Hepatocyte (in vitro differentiated cells): ENCODE measurements around the gene PI4KA. TPM values are rescaled to one million over a fixed set of nuclear protein-coding genes. Genes with fewer than 3 reads are reported as not detected.

ENCODE experiments used
- DNase-seq: peaks from one replicate; pipeline ENCODE4 v3.0.0-alpha.2; 2016; ENCODE audit warnings: low spot score
- H2AFZ ChIP-seq: fragments of 200-600 bp; sonication (generic); 2 replicates; pipeline ENCODE4 v1.6.0; 2016; ENCODE audit warnings: antibody characterized with exemption, mild to moderate bottlenecking
- H3K27ac ChIP-seq: fragments of 200-600 bp; sonication (generic); 2 replicates; pipeline ENCODE4 v1.5.1; 2016; ENCODE audit warnings: mild to moderate bottlenecking
- H3K27me3 ChIP-seq: fragments of 200-600 bp; sonication (generic); 2 replicates; pipeline ENCODE4 v1.6.1; 2016
- H3K36me3 ChIP-seq: fragments of 200-600 bp; sonication (generic); replicated peaks from 2 replicates; pipeline ENCODE4 v1.5.1; 2016; ENCODE audit warnings: low read depth; ENCODE audit not compliant: insufficient read depth
- H3K4me1 ChIP-seq: fragments of 200-600 bp; sonication (generic); 2 replicates; pipeline ENCODE4 v1.5.1; 2016; ENCODE audit warnings: mild to moderate bottlenecking, moderate library complexity; ENCODE audit not compliant: insufficient read depth
- H3K4me2 ChIP-seq: fragments of 200-600 bp; sonication (generic); 2 replicates; pipeline ENCODE4 v1.6.0; 2016
- H3K4me3 ChIP-seq: fragments of 200-600 bp; sonication (generic); 2 replicates; pipeline ENCODE4 v1.5.1; 2016; ENCODE audit warnings: mild to moderate bottlenecking
- H3K79me2 ChIP-seq: fragments of 200-600 bp; sonication (generic); 2 replicates; pipeline ENCODE4 v1.6.0; 2017; ENCODE audit warnings: mild to moderate bottlenecking
- H3K9me2 ChIP-seq: fragments of 200-600 bp; sonication (generic); replicated peaks from 2 replicates; pipeline ENCODE4 v1.6.0; 2017; ENCODE audit warnings: mild to moderate bottlenecking; ENCODE audit not compliant: insufficient read depth
- H3K9me3 ChIP-seq: fragments of 200-600 bp; sonication (generic); 2 replicates; pipeline ENCODE4 v1.5.1; 2016; ENCODE audit warnings: low read depth, mild to moderate bottlenecking
- H4K20me1 ChIP-seq: fragments of 200-600 bp; sonication (generic); 2 replicates; pipeline ENCODE4 v1.6.0; 2016; ENCODE audit warnings: mild to moderate bottlenecking; ENCODE audit not compliant: insufficient read depth, poor library complexity, severe bottlenecking
- EZH2 ChIP-seq: fragments of 200-600 bp; sonication (generic); IDR thresholded peaks from 2 replicates; pipeline ENCODE4 v1.6.1; 2016; ENCODE audit warnings: antibody characterized with exemption, mild to moderate bottlenecking, borderline replicate concordance
- EZH2phosphoT487 ChIP-seq: fragments of 200-600 bp; sonication (generic); IDR thresholded peaks from one replicate; pipeline ENCODE4 v1.6.1; 2018; ENCODE audit warnings: antibody characterized with exemption, mild to moderate bottlenecking, low read depth, moderate library complexity; ENCODE audit not compliant: unreplicated experiment, severe bottlenecking
- WGBS: methylation state at CpG from one replicate; pipeline ENCODE4 v1.1.6; 2016; ENCODE audit warnings: low lambda C conversion rate; ENCODE audit errors: missing lambda C conversion rate; 5-methylcytosine and 5-hydroxymethylcytosine counted together
- polyA plus RNA-seq: library from polyadenylated mRNA; unstranded; fragments of >200 nt; fragmentation: Nextera tagmentation; extraction: Ambion mirVana; gene quantifications from 2 replicates; pipeline ENCODE4 v1.2.1, GENCODE V29; 2016
- total RNA-seq: library from RNA; depleted of rRNA; stranded (reverse); fragments of >200 nt; gene quantifications from 2 replicates; pipeline ENCODE4 v1.2.3, GENCODE V29; 2014
- TF ChIP-seq, protein P1 (sequence below): fragments of 200-600 bp; sonication (generic); IDR thresholded peaks from 2 replicates; pipeline ENCODE4 v1.5.1; 2016; ENCODE audit warnings: antibody characterized with exemption, mild to moderate bottlenecking; ENCODE audit not compliant: poor library complexity

Gene PI4KA
- total and polyA plus RNA-seq, 2 experiments from 2014 or later: 59.1 to 75.7 TPM

DNA sequence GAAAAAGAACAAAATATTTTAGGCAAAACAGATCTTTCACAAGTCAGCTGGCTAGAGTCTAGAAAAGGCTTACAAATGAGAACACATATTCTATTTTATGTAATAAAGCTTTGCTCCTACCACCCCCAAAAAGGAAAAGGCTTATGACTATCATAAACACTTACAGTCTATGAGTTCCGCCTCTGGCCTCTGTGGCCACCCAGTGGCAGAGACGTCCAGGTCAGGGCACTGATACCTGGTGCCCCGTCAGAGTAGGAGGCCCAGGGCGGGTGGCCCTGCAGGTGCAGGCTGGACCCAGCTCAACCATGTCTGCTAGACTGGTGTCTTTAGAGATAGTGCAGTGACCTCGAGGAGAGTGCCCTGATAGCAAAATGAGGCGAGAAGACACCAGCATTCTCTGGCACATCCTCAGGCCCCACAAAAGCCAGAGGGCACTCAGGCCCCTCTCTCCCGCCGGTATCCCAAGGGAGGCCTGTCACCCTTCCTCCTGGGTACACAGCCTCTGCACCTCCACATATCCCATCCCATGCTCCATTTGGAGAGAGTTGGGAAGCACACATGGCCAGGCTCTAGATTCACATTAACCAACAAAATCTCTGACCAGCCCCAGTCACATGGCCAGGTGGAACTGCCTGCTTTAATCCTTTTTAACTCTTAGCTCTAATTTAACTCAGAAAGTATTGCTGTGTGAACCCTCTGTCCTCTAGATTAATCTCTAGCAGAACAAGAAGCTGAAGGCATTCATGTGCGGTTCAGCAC is 112.0 kb downstream of the PI4KA start:
- no peaks in the 10 kb centered on the region for H3K36me3 ChIP-seq

DNA sequence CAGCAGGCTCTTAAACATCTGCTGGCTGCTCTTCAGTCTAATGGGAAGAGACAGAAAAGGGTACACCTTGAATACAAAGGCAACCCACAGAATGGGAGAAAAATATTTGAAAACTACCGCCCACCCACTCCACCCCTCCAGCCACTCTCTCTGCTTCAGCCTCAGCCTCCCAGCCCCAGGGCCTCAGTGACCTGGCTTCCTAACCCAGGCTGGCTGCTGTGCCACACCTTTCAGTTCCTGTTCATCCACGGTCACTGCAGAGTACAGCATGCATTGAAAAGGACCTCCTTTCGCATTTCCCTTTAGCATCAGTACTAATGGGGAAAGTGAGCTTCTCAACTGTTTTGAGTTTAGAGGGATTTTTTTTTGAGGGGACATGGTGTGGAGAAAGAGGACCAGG is 113.5 kb downstream of the PI4KA start:
- H3K9me3 ChIP-seq: peaks cover 8% of the 10 kb centered on the region
- no peak overlapping the region for H3K4me2 ChIP-seq
- no peaks in the 10 kb centered on the region for H4K20me1 ChIP-seq
- H2AFZ ChIP-seq: no peak overlapping the region
- no peaks in the 10 kb centered on the region for H3K27me3 ChIP-seq
- TF ChIP-seq, protein P1, sequence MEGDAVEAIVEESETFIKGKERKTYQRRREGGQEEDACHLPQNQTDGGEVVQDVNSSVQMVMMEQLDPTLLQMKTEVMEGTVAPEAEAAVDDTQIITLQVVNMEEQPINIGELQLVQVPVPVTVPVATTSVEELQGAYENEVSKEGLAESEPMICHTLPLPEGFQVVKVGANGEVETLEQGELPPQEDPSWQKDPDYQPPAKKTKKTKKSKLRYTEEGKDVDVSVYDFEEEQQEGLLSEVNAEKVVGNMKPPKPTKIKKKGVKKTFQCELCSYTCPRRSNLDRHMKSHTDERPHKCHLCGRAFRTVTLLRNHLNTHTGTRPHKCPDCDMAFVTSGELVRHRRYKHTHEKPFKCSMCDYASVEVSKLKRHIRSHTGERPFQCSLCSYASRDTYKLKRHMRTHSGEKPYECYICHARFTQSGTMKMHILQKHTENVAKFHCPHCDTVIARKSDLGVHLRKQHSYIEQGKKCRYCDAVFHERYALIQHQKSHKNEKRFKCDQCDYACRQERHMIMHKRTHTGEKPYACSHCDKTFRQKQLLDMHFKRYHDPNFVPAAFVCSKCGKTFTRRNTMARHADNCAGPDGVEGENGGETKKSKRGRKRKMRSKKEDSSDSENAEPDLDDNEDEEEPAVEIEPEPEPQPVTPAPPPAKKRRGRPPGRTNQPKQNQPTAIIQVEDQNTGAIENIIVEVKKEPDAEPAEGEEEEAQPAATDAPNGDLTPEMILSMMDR: no peak
- no peak for TF ChIP-seq EZH2
- TF ChIP-seq EZH2phosphoT487: no peak
- no peak overlapping the region for H3K27ac ChIP-seq
- H3K4me3 ChIP-seq: no peak overlapping the region
- no peaks in the 10 kb centered on the region for H3K9me2 ChIP-seq
- no peaks in the 10 kb centered on the region for H3K4me1 ChIP-seq
- H3K36me3 ChIP-seq: no peaks in the 10 kb centered on the region
- no peak for DNase-seq
- no peaks in the 10 kb centered on the region for H3K79me2 ChIP-seq
- 94% methylated on average over 3 of the region's 3 CpGs for WGBS

More for the DNA sequence above, 112.0 kb downstream of the PI4KA start:
- H3K4me1 ChIP-seq: no peaks in the 10 kb centered on the region
- H3K4me2 ChIP-seq: no peak overlapping the region
- no peaks in the 10 kb centered on the region for H3K79me2 ChIP-seq
- no peak for DNase-seq
- no peaks in the 10 kb centered on the region for H3K27me3 ChIP-seq
- no peaks in the 10 kb centered on the region for H3K9me2 ChIP-seq
- TF ChIP-seq EZH2: no peak
- TF ChIP-seq, protein P1: no peak
- no peak for TF ChIP-seq EZH2phosphoT487
- H3K27ac ChIP-seq: no peak overlapping the region
- WGBS: 93% methylated on average over 9 of the region's 9 CpGs
- H2AFZ ChIP-seq: no peak overlapping the region
- no peaks in the 10 kb centered on the region for H3K9me3 ChIP-seq
- H3K4me3 ChIP-seq: no peak overlapping the region
- H4K20me1 ChIP-seq: no peaks in the 10 kb centered on the region

DNA sequence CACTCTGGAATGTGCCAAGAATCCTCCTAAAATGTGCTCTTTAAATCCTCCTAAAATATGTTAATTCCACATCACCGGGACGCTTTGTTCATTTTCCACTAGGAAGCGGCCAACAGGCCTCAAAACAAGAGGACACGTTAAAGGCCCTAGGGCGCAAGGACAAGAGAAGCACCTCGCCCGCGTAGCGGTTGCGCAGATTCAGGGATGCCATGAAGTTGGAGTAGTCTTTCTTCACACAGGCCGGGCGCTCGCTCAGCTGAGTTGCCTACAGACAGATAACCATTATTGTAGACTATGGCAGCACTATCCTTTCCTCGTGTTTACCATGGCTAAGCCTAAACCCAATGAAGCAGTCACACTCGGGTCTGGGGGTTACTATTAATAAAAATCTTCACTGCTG is 114.2 kb downstream of the PI4KA start:
- 94% methylated on average over 15 of the region's 15 CpGs for WGBS
- no peaks in the 10 kb centered on the region for H3K9me2 ChIP-seq
- H3K79me2 ChIP-seq: no peaks in the 10 kb centered on the region

More for the DNA sequence above, 114.2 kb downstream of the PI4KA start:
- no peak overlapping the region for H3K4me3 ChIP-seq
- no peak overlapping the region for H3K4me2 ChIP-seq
- no peak for DNase-seq
- no peaks in the 10 kb centered on the region for H4K20me1 ChIP-seq
- peaks cover 8% of the 10 kb centered on the region for H3K9me3 ChIP-seq
- H3K27me3 ChIP-seq: no peaks in the 10 kb centered on the region
- H3K4me1 ChIP-seq: no peaks in the 10 kb centered on the region
- no peaks in the 10 kb centered on the region for H3K36me3 ChIP-seq
- no peak overlapping the region for H3K27ac ChIP-seq
- no peak overlapping the region for H2AFZ ChIP-seq
- no peak for TF ChIP-seq EZH2phosphoT487
- no peak for TF ChIP-seq EZH2
- TF ChIP-seq, protein P1: no peak
